ENCODE measurements around the gene SLC6A8.

DNA sequence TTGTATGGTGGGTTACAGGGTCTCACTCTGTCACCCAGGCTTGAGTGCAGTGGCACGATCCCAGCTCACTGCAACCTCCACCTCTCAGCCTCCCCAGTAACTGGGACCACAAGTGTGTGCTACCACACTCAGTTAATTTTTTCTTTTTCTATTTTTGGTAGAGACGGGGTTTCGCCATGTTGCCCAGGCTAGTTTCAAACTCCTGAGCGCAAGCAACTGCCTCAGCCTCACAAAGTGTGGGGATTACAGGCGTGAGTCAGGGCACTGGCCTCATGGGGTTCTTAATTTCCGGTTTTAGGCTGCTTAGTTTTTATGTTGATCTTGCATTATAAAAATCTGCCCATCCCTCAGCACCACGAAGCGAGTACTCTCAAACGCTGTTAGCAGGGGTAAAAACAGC is 29.7 kb downstream of the SLC6A8 start:
- TF ChIP-seq POLR2A (IDR thresholded peaks at IDR 0.05; ENCODE audit: low read length): no peak
- TF ChIP-seq GATA1 (IDR thresholded peaks at IDR 0.05; ENCODE audit: low read depth, low read length): no peak

All from erythroblast (primary cell).